K562 (cell line): ENCODE results near the gene IKBKE.

Experiments used
- BMI1 ChIP-seq: fragments of 150-350 bp; IDR thresholded peaks from 2 replicates; pipeline ENCODE4 v1.6.1; 2014; ENCODE audit warnings: low read length
- ILF3 ChIP-seq: fragments of 450-650 bp; IDR thresholded peaks from 2 replicates; pipeline ENCODE4 v1.6.1; 2018; ENCODE audit warnings: antibody characterized with exemption, mild to moderate bottlenecking, moderate library complexity, borderline replicate concordance
- ZBTB17 ChIP-seq: fragments of 450-650 bp; formaldehyde crosslinking; IDR thresholded peaks from 2 replicates; pipeline ENCODE4 v1.4.0; 2020; ENCODE audit warnings: mild to moderate bottlenecking
- ZFPM2 ChIP-seq: fragments of 250-450 bp; sonication (Bioruptor Pico); IDR thresholded peaks from 2 replicates; pipeline ENCODE4 v1.5.1; 2022; ENCODE audit warnings: mild to moderate bottlenecking
- TF ChIP-seq, protein P1 (sequence below), 3 experiments: IDR thresholded peaks in 2 of 3; conservative IDR thresholded peaks in 1 of 3; 2 replicates each; pipeline ENCODE4 v1.5.1; 2011 to 2012; ENCODE audit warnings: low read length in 3 of 3, mild to moderate bottlenecking in 3 of 3, control low read depth in 2 of 3, improper control_type of control experiment in 1 of 3, inconsistent platforms in 1 of 3, low read depth in 1 of 3, mixed read lengths in 1 of 3, moderate library complexity in 1 of 3; ENCODE audit not compliant: insufficient read depth in 2 of 3

DNA sequence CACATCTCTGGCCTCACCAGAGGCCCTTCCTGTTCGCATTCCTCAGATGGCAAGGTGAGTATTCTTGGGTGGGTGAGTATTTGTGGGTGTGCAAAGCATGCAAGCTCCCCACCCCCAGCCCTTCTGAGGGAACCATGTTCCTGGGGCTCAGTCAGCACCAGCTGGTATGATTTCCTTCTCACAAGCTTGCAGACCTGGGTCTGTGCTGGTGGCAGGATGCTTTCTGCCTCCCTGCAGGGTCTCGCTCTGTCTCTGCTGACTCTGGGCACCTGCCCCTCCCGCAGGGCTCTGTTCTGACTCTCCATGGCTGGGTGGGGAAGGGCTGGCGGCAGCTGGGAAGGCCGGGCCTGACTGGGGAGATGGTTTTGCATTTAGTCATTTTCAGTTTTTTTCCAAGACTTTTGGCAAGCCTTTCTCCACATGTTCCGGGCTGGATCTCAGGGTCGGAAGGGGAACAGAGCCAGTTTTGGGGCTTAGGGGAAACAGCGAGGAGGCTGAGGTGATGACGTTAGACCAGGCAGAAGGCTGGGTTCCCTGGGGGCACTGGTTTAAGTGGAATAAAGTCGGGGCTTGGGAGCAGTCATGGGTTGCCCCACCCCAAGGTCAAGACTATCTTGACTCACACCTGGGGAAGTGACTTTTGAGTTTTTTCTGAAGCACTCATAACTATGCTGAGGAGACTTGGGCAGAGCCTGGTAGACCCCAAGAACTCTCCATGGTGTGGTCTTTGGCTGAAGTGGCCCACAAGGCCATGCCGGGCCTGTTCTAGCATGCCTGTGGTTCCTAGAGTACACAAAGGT, 43.2 kb downstream of the IKBKE start:
- TF ChIP-seq ZBTB17 (no peak), ILF3 (no peak), ZFPM2 (CRISPR knock-in tag) (no peak), BMI1 (no peak)
- TF ChIP-seq, protein P1, sequence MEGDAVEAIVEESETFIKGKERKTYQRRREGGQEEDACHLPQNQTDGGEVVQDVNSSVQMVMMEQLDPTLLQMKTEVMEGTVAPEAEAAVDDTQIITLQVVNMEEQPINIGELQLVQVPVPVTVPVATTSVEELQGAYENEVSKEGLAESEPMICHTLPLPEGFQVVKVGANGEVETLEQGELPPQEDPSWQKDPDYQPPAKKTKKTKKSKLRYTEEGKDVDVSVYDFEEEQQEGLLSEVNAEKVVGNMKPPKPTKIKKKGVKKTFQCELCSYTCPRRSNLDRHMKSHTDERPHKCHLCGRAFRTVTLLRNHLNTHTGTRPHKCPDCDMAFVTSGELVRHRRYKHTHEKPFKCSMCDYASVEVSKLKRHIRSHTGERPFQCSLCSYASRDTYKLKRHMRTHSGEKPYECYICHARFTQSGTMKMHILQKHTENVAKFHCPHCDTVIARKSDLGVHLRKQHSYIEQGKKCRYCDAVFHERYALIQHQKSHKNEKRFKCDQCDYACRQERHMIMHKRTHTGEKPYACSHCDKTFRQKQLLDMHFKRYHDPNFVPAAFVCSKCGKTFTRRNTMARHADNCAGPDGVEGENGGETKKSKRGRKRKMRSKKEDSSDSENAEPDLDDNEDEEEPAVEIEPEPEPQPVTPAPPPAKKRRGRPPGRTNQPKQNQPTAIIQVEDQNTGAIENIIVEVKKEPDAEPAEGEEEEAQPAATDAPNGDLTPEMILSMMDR (IDR thresholded peaks at IDR 0.05 in 2 of 3, conservative IDR thresholded peaks at IDR 0.05 in 1 of 3; ENCODE audit: insufficient read depth in 2 of 3, low read depth in 1 of 3, low read length in 3 of 3) = no peak
